ENCODE results near the gene A4GALT.

Gene A4GALT

GRCh38 chr22:42717197-42717928 lies 3.3 kb downstream of the A4GALT start:
- Histone ChIP-seq H3K4me1 (ENCODE audit: insufficient read depth, low read length) (no peaks in the 10 kb centered on the region), H3K79me2 (ENCODE audit: insufficient read depth, low read length) (no peaks in the 10 kb centered on the region), H3K27me3 (ENCODE audit: insufficient read depth, low read length, poor library complexity) (no peaks in the 10 kb centered on the region), H3K4me3 (ENCODE audit: low read depth in 1 of 2, low read length in 2 of 2) (no peak overlapping the region), H3K27ac (ENCODE audit: low read length) (no peak overlapping the region), H3K36me3 (ENCODE audit: insufficient read depth, low read length) (no peaks in the 10 kb centered on the region), H2AFZ (ENCODE audit: low read depth, low read length) (no peak overlapping the region), H4K20me1 (ENCODE audit: insufficient read depth, low read length) (no peaks in the 10 kb centered on the region), H3K4me2 (ENCODE audit: insufficient read depth, low read length) (no peak overlapping the region), H3K9me3 (ENCODE audit: insufficient read depth, low read length, severe bottlenecking) (no peaks in the 10 kb centered on the region), H3K9ac (ENCODE audit: low read depth, low read length) (no peak overlapping the region)
- ATAC-seq (ENCODE audit: insufficient read depth, low read depth) (peak; percentile 39; the same call in 1 of the 3 replicates), DNase-seq (peak; percentile 20)
- TF ChIP-seq EZH2 (IDR thresholded peaks at IDR 0.05; ENCODE audit: borderline replicate concordance, low read depth, low read length, severe bottlenecking) (no peak), CTCF (IDR thresholded peaks at IDR 0.05; ENCODE audit: borderline replicate concordance, extremely low read depth, low read length, poor library complexity, severe bottlenecking) (no peak)

- Histone ChIP-seq H3K36me3 (ENCODE audit: insufficient read depth, low read length) (no peaks in the 10 kb centered on the region), H3K4me3 (ENCODE audit: low read depth in 1 of 2, low read length in 2 of 2) (no peak overlapping the region), H3K9me3 (ENCODE audit: insufficient read depth, low read length, severe bottlenecking) (no peaks in the 10 kb centered on the region), H3K9ac (ENCODE audit: low read depth, low read length) (no peak overlapping the region), H2AFZ (ENCODE audit: low read depth, low read length) (no peak overlapping the region), H3K27me3 (ENCODE audit: insufficient read depth, low read length, poor library complexity) (no peaks in the 10 kb centered on the region), H4K20me1 (ENCODE audit: insufficient read depth, low read length) (no peaks in the 10 kb centered on the region), H3K27ac (ENCODE audit: low read length) (no peak overlapping the region), H3K4me2 (ENCODE audit: insufficient read depth, low read length) (no peak overlapping the region), H3K4me1 (ENCODE audit: insufficient read depth, low read length) (no peaks in the 10 kb centered on the region), H3K79me2 (ENCODE audit: insufficient read depth, low read length) (no peaks in the 10 kb centered on the region)
- TF ChIP-seq CTCF (IDR thresholded peaks at IDR 0.05; ENCODE audit: borderline replicate concordance, extremely low read depth, low read length, poor library complexity, severe bottlenecking) (no peak), EZH2 (IDR thresholded peaks at IDR 0.05; ENCODE audit: borderline replicate concordance, low read depth, low read length, severe bottlenecking) (no peak)
- ATAC-seq (ENCODE audit: insufficient read depth, low read depth) (no peak), DNase-seq (no peak)
Measured at GRCh38 chr22:42716649-42717127, 4.0 kb downstream of the A4GALT start.

- Histone ChIP-seq H3K36me3 (ENCODE audit: insufficient read depth, low read length) (no peaks in the 10 kb centered on the region), H3K9ac (ENCODE audit: low read depth, low read length) (no peak overlapping the region), H2AFZ (ENCODE audit: low read depth, low read length) (no peak overlapping the region), H3K9me3 (ENCODE audit: insufficient read depth, low read length, severe bottlenecking) (no peaks in the 10 kb centered on the region), H3K79me2 (ENCODE audit: insufficient read depth, low read length) (no peaks in the 10 kb centered on the region), H3K27ac (ENCODE audit: low read length) (no peak overlapping the region), H3K4me3 (ENCODE audit: low read depth in 1 of 2, low read length in 2 of 2) (no peak overlapping the region), H4K20me1 (ENCODE audit: insufficient read depth, low read length) (no peaks in the 10 kb centered on the region), H3K27me3 (ENCODE audit: insufficient read depth, low read length, poor library complexity) (no peaks in the 10 kb centered on the region), H3K4me1 (ENCODE audit: insufficient read depth, low read length) (no peaks in the 10 kb centered on the region), H3K4me2 (ENCODE audit: insufficient read depth, low read length) (no peak overlapping the region)
- ATAC-seq (ENCODE audit: insufficient read depth, low read depth) (no peak), DNase-seq (no peak)
- no peak for TF ChIP-seq CTCF (IDR thresholded peaks at IDR 0.05; ENCODE audit: borderline replicate concordance, extremely low read depth, low read length, poor library complexity, severe bottlenecking)
- no peak for TF ChIP-seq EZH2 (IDR thresholded peaks at IDR 0.05; ENCODE audit: borderline replicate concordance, low read depth, low read length, severe bottlenecking)
Measured at GRCh38 chr22:42716221-42716620, 4.4 kb downstream of the A4GALT start.

Data from DND-41 (cell line).